Trophoblast cell (in vitro differentiated cells and primary cell): ENCODE data around the gene CGB7.
A peak's percentile ranks its signal among the peaks of the same experiment; 100 is the strongest.

Source experiments
- DNase-seq, 2 donors: peaks; one replicate each; pipeline ENCODE4 v3.0.0-alpha.2; 2016
- H2AFZ ChIP-seq: 2 replicates; pipeline ENCODE4 v1.6.1; 2013; ENCODE audit warnings: low read length, moderate library complexity, mild to moderate bottlenecking; ENCODE audit not compliant: insufficient read depth, poor library complexity
- H2AK5ac ChIP-seq: 2 replicates; pipeline ENCODE4 v1.6.1; 2013; ENCODE audit warnings: mild to moderate bottlenecking, low read length
- H2BK120ac ChIP-seq: 2 replicates; pipeline ENCODE4 v1.6.1; 2013; ENCODE audit warnings: low read length, mild to moderate bottlenecking, moderate library complexity; ENCODE audit not compliant: insufficient read depth, poor library complexity
- H2BK12ac ChIP-seq: 2 replicates; pipeline ENCODE4 v1.6.1; 2013; ENCODE audit warnings: mild to moderate bottlenecking, low read length, moderate library complexity
- H2BK5ac ChIP-seq: 2 replicates; pipeline ENCODE4 v1.6.1; 2013; ENCODE audit warnings: low read length, low read depth, moderate library complexity, mild to moderate bottlenecking; ENCODE audit not compliant: poor library complexity
- H3K14ac ChIP-seq: 2 replicates; pipeline ENCODE4 v1.6.1; 2013; ENCODE audit warnings: mild to moderate bottlenecking, low read length
- H3K18ac ChIP-seq: 2 replicates; pipeline ENCODE4 v1.6.1; 2013; ENCODE audit warnings: mild to moderate bottlenecking, low read length
- H3K23ac ChIP-seq: 2 replicates; pipeline ENCODE4 v1.6.1; 2013; ENCODE audit warnings: low read length
- H3K27ac ChIP-seq: 2 replicates; pipeline ENCODE4 v1.5.1; 2013; ENCODE audit warnings: low read depth, mild to moderate bottlenecking, inconsistent platforms, low read length, moderate library complexity
- H3K27me3 ChIP-seq: 2 replicates; pipeline ENCODE4 v1.6.1; 2013; ENCODE audit warnings: inconsistent platforms, mild to moderate bottlenecking, low read length, moderate library complexity; ENCODE audit not compliant: insufficient read depth
- H3K36me3 ChIP-seq, 2 experiments: 1 replicate in 1 of 2; 2 replicates in 1 of 2; pipeline ENCODE4 v1.6.1; 2013; ENCODE audit warnings: low read length in 2 of 2, mild to moderate bottlenecking in 2 of 2, moderate library complexity in 1 of 2; ENCODE audit not compliant: insufficient read depth in 2 of 2, control insufficient read depth in 1 of 2
- H3K4ac ChIP-seq: 2 replicates; pipeline ENCODE4 v1.6.1; 2013; ENCODE audit warnings: low read depth, mild to moderate bottlenecking, low read length, moderate library complexity
- H3K4me1 ChIP-seq, 2 experiments: 1 replicate in 1 of 2; 2 replicates in 1 of 2; pipeline ENCODE4 v1.6.1; 2013; ENCODE audit warnings: low read length in 2 of 2, mild to moderate bottlenecking in 2 of 2, moderate library complexity in 1 of 2; ENCODE audit not compliant: insufficient read depth in 2 of 2, control insufficient read depth in 1 of 2
- H3K4me2 ChIP-seq: 2 replicates; pipeline ENCODE4 v1.6.1; 2013; ENCODE audit warnings: inconsistent platforms, mild to moderate bottlenecking, low read length, moderate library complexity
- H3K4me3 ChIP-seq: 2 replicates; pipeline ENCODE4 v1.5.1; 2013; ENCODE audit warnings: mild to moderate bottlenecking, low read depth, low read length, inconsistent platforms
- H3K79me1 ChIP-seq: one replicate; pipeline ENCODE4 v1.6.1; 2013; ENCODE audit warnings: low read length
- H3K79me2 ChIP-seq: 2 replicates; pipeline ENCODE4 v1.6.1; 2013; ENCODE audit warnings: low read length, mild to moderate bottlenecking; ENCODE audit not compliant: control insufficient read depth, insufficient read depth, poor library complexity
- H3K9ac ChIP-seq: 2 replicates; pipeline ENCODE4 v1.6.1; 2013; ENCODE audit warnings: mild to moderate bottlenecking, low read length
- H3K9me3 ChIP-seq: 2 replicates; pipeline ENCODE4 v1.6.1; 2013; ENCODE audit warnings: low read depth, mild to moderate bottlenecking, control low read depth, inconsistent platforms, low read length; ENCODE audit not compliant: insufficient read depth
- H4K12ac ChIP-seq: 2 replicates; pipeline ENCODE4 v1.6.1; 2013; ENCODE audit warnings: low read depth, mild to moderate bottlenecking, low read length, moderate library complexity
- H4K8ac ChIP-seq: 2 replicates; pipeline ENCODE4 v1.6.1; 2013; ENCODE audit warnings: low read depth, mild to moderate bottlenecking, low read length, moderate library complexity
- H4K91ac ChIP-seq: one replicate; pipeline ENCODE4 v1.6.1; 2013; ENCODE audit warnings: low read depth, mild to moderate bottlenecking, low read length, moderate library complexity
- WGBS: extraction: QIAGEN DNeasy Blood & Tissue Kit; methylation state at CpG from one replicate; pipeline ENCODE4 v1.1.7; 2013; ENCODE audit warnings: missing lambda C conversion rate; ENCODE audit not compliant: insufficient read length, insufficient coverage; ENCODE audit errors: extremely low coverage; 5-methylcytosine and 5-hydroxymethylcytosine counted together

Gene CGB7

DNA sequence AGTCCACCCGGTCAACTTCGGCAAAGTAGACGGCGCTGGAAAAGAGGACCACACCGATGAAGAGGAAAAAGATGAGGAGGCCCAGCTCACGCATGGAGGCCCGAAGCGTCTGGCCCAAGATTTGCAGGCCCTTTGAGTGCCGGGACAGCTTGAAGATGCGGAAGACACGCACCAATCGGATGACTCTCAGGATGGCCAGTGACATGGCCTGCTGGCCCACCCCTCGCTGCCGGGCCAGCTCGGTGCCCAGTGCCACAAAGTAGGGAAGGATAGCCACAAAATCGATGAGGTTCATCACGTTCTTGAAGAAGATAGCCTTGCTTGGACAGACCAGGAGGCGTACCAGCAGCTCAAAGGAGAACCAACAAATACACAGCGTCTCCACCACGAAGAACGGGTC, 12.9 kb upstream of the CGB7 start:
- Histone ChIP-seq H3K4me2 (no peak overlapping the region), H3K4ac (no peak overlapping the region), H4K91ac (no peak overlapping the region), H3K4me1 (peaks cover 7 to 13% of the 10 kb centered on the region in 2 experiments), H3K27me3 (peaks cover 31% of the 10 kb centered on the region), H3K23ac (no peak overlapping the region), H2BK120ac (no peak overlapping the region), H3K9ac (no peak overlapping the region), H3K79me1 (peaks cover 7% of the 10 kb centered on the region), H2AFZ (no peak overlapping the region), H2AK5ac (no peak overlapping the region), H4K12ac (no peak overlapping the region), H3K18ac (no peak overlapping the region), H3K14ac (no peak overlapping the region), H3K9me3 (peaks cover 26% of the 10 kb centered on the region), H3K36me3 (no peaks in the 10 kb centered on the region), H3K79me2 (no peaks in the 10 kb centered on the region), H2BK12ac (no peak overlapping the region), H3K4me3 (no peak overlapping the region), H3K27ac (no peak overlapping the region), H2BK5ac (no peak overlapping the region), H4K8ac (no peak overlapping the region)
- WGBS, result no CpG with 5 or more reads among the region's 21 CpGs
- DNase-seq, result no peak

DNA sequence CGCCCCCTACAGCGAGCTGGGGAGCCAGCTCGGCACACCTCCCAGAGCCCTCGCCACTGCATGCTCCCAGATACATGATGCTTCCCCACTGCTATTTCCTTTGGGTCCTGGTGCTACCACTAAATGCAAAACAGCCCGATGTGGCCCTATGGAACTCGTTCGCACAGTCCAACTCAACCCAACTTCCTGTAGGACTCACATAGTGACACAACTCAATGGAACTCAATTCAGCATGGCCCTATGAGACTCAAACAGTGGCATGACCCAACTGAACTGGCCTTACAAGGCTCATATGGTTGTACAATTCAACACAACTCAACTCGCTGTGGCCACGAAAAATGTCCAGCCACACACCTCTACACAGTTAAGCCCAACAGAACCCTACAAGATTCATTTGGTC, 11.5 kb upstream of the CGB7 start:
- Histone ChIP-seq H3K4me1 (peaks cover 13 to 21% of the 10 kb centered on the region in 2 experiments), H2AFZ (no peak overlapping the region), H3K9ac (no peak overlapping the region), H3K9me3 (peaks cover 26% of the 10 kb centered on the region), H4K12ac (no peak overlapping the region), H4K91ac (no peak overlapping the region), H3K14ac (no peak overlapping the region), H3K79me1 (peaks cover 17% of the 10 kb centered on the region), H3K27ac (no peak overlapping the region), H2BK12ac (no peak overlapping the region), H3K18ac (no peak overlapping the region), H3K36me3 (no peaks in the 10 kb centered on the region), H2BK120ac (no peak overlapping the region), H3K23ac (no peak overlapping the region), H3K27me3 (peaks cover 31% of the 10 kb centered on the region), H4K8ac (no peak overlapping the region), H3K79me2 (peaks cover 4% of the 10 kb centered on the region), H2BK5ac (no peak overlapping the region), H3K4ac (no peak overlapping the region), H3K4me2 (no peak overlapping the region), H3K4me3 (no peak overlapping the region), H2AK5ac (no peak overlapping the region)
- no CpG with 5 or more reads among the region's 9 CpGs for WGBS
- no peak for DNase-seq

DNA sequence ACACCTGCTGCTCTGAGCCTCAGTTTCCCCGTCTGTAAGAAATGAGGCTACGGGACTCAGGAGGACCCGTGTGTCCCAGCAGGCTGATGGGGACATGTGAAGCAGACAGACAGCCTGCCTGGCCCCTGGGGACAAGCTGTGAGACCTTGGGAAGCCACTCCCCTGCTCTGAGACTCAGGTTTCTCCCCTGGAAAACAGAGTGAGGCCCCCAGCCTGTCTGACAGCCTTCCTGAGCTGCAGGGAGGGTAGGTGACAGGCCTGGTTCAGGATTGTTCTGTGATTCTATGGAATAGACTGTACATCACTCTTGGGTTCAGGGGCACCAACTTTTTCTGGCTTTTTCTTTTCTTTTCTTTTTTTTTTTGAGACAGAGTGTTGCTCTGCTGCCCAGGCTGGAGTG, 10.0 kb upstream of the CGB7 start:
- H2AFZ ChIP-seq, result no peak overlapping the region
- H3K14ac ChIP-seq, result no peak overlapping the region
- H3K4me1 ChIP-seq, result peaks cover 21 to 27% of the 10 kb centered on the region in 2 experiments
- no peak overlapping the region for H3K4me3 ChIP-seq
- H3K9ac ChIP-seq, result no peak overlapping the region
- H2BK5ac ChIP-seq, result no peak overlapping the region
- H3K79me1 ChIP-seq, result peaks cover 17% of the 10 kb centered on the region
- H4K91ac ChIP-seq, result no peak overlapping the region
- H2BK120ac ChIP-seq, result no peak overlapping the region
- H4K8ac ChIP-seq, result no peak overlapping the region
- no peak overlapping the region for H3K23ac ChIP-seq
- H3K36me3 ChIP-seq, result no peaks in the 10 kb centered on the region
- H2BK12ac ChIP-seq, result no peak overlapping the region
- peaks cover 22% of the 10 kb centered on the region for H3K27me3 ChIP-seq
- H2AK5ac ChIP-seq, result no peak overlapping the region
- H3K27ac ChIP-seq, result no peak overlapping the region
- DNase-seq, result no peak
- H4K12ac ChIP-seq, result no peak overlapping the region
- no peak overlapping the region for H3K4me2 ChIP-seq
- no peak overlapping the region for H3K18ac ChIP-seq
- H3K4ac ChIP-seq, result no peak overlapping the region
- H3K79me2 ChIP-seq, result peaks cover 4% of the 10 kb centered on the region
- peaks cover 26% of the 10 kb centered on the region for H3K9me3 ChIP-seq
- no CpG with 5 or more reads among the region's 3 CpGs for WGBS

DNA sequence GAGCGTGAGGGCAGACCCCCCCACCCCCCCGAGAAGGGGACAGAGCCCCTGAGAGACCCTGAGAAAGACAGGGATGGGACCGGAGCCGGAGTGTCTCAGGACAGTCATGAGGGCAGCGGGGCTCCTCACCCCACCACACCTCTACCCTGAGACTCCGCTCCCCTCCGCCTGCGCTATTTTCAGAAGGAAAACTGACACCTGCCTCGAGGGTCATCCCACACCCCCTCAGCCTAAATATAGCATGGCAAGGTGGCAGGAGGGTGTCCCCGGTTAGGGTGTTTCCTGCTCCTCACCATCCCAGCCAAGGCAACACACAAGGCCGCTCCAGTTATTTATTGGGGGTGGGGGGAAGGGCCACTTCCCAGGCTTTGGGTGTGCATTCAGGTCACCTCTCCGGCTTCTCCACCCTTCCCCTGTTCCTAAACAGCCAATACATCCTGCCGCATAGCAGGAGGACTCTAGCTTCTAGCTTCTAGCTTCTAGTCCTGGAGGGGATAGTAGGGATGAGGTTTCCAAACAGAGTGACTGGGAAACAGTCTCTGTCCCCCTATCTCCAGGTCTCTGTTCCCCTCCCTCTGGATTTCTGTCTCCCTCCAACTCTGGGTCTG, 8.5 kb upstream of the CGB7 start:
- Histone ChIP-seq H3K4me1 (peaks cover 21 to 26% of the 10 kb centered on the region in 2 experiments), H3K27me3 (peaks cover 11% of the 10 kb centered on the region), H4K12ac (no peak overlapping the region), H3K14ac (peak overlapping the region; percentile 69), H4K8ac (peak overlapping the region; percentile 80), H3K36me3 (peaks cover 0 to 2% of the 10 kb centered on the region in 2 experiments), H3K79me2 (peaks cover 4% of the 10 kb centered on the region), H2BK120ac (peak overlapping the region; percentile 44), H2BK5ac (no peak overlapping the region), H3K27ac (no peak overlapping the region), H3K79me1 (peaks cover 17% of the 10 kb centered on the region), H4K91ac (peak overlapping the region; percentile 89), H3K9me3 (peaks cover 16% of the 10 kb centered on the region), H2BK12ac (peak overlapping the region; percentile 87), H3K4ac (no peak overlapping the region), H2AFZ (peak overlapping the region; percentile 28), H3K18ac (no peak overlapping the region), H3K9ac (no peak overlapping the region), H3K4me2 (no peak overlapping the region), H3K23ac (no peak overlapping the region), H3K4me3 (no peak overlapping the region), H2AK5ac (peak overlapping the region; percentile 90)
- no peak for DNase-seq
- no CpG with 5 or more reads among the region's 13 CpGs for WGBS
